ENCODE measurements around the gene ZPBP.

GRCh38 chr7:50068026-50068425 is 25.0 kb downstream of the ZPBP start:
- TF ChIP-seq CTCF (IDR thresholded peaks at IDR 0.05) (peak; percentile 43), SIN3A (IDR thresholded peaks at IDR 0.05; ENCODE audit: borderline replicate concordance, insufficient read depth, low read depth, low read length) (no peak), POLR2AphosphoS5 (IDR thresholded peaks at IDR 0.05; ENCODE audit: low read depth, low read length) (no peak), REST (IDR thresholded peaks at IDR 0.05; ENCODE audit: insufficient read depth in 1 of 2, low read depth in 2 of 2, low read length in 1 of 2) (no peak)

Measured in Panc1 (cell line).